Left lobe of liver (tissue), 2 donors: ENCODE data around the gene LTO1. TPM values are rescaled to one million over a fixed set of nuclear protein-coding genes. Genes with fewer than 3 reads are reported as not detected.

Experiments used
- ATAC-seq: fragments of 200-7000 bp; cut with Tn5 transposase; one replicate; pipeline ENCODE4 v1.9.1; 2020; ENCODE audit warnings: mild to moderate bottlenecking, moderate library complexity
- DNase-seq: peaks from one replicate; pipeline ENCODE4 v3.0.0-alpha.2; 2020; ENCODE audit warnings: low spot score
- total RNA-seq: library from RNA; stranded (reverse); gene quantifications from one replicate; pipeline ENCODE4 v1.2.1, GENCODE V29; 2021
- donor health status: DM: no; HTN: no; CAD: no; lungs with moderate emphysema.
- donor health status: DM: no; HTN: yes; CAD: no.

The LTO1 gene
- total RNA-seq, 1 donor from 2014 or later: 7.6 TPM

DNA sequence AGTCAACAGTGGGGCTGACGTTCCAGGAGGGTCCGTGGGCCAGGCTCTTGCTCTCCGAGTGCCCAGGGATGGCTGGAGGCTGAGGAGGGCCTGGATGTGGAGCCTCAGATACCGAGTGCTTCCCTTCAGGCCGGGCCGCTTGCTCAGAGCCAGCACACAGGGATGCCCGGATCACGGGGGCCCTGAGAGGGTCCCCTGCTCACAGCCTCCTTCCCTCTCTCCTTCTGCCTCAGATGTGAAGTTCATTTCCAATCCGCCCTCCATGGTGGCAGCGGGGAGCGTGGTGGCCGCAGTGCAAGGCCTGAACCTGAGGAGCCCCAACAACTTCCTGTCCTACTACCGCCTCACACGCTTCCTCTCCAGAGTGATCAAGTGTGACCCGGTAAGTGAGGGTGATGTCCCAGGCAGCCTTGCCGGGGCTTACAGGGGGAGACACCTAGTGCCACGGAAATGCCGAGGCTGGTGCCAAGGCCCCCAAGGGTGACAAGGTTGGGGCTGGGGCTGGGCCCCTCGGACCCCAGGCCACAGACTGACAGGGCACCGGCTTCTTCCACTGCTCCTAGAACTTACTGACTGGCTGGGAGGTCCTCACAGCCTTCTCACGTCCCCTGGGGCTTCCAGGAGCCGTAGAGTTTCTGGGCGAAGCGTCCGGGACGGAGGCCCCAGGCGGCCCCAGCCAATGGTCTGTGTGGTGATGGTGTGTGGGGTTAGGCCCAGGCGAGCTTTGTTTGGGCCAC lies 27.2 kb downstream of the LTO1 start:
- ATAC-seq: no peak
- no peak for DNase-seq

DNA sequence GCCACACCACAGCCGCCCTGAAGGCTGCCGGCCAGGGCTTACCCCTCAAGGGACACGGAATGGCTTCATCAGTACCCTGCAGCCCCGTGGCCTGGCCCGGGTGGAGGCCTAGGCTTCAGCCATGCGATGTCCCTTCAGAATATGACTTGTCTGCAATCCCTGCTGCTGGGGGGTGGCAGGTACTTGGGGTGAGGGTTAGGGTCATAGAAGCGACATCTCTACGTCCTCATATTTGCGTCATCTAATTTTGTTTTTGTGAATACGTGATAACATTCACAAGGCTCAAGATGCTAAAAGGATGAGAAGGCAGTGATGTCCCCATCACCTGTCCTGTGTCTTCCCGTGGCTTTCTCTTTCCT lies 27.8 kb downstream of the LTO1 start:
- ATAC-seq (no peak), DNase-seq (no peak)

DNA sequence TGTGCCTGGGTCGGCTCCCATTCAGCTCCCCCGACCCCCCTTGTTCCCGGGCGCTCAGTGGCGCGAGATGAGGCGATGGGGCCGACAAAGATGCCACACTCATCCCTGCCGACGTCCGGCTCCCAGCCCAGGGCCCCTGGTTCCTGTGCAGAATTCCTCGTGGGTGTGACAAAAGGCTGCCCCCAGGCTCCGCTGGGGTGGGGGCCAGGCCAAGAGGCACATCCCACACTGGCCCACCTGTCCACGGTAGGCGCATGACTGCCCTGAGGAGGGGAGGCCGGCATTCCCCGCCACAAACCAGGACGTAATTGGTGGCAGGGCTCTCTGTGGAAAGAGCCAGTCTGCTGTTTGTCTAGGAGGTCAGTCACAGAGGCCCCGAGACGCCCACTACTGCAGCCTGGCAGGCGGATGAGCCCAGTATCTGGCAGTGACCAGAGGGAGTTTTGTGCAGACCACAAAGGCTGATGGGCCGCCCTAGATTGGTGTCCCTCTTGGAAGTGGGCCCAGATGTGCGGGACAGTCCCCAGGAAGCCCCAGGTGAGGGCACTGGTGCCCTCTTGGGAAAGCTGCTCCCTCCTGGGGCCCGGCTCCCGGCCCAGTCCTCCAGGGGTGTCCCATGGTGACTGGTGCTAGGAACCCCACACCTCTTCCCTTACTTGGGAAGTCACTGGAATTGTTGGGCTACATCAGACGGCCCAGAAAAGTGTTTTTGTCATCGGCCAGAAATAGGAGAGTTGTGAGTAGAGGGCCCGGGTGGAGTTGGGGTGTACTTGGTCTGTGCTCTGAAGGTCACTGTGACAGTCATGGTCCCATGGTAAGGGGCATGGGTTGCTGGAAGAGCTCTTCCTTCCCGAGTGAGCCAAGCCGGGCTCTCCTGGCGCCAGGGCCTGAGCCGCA lies 28.4 kb downstream of the LTO1 start:
- ATAC-seq (no peak), DNase-seq (no peak)

DNA sequence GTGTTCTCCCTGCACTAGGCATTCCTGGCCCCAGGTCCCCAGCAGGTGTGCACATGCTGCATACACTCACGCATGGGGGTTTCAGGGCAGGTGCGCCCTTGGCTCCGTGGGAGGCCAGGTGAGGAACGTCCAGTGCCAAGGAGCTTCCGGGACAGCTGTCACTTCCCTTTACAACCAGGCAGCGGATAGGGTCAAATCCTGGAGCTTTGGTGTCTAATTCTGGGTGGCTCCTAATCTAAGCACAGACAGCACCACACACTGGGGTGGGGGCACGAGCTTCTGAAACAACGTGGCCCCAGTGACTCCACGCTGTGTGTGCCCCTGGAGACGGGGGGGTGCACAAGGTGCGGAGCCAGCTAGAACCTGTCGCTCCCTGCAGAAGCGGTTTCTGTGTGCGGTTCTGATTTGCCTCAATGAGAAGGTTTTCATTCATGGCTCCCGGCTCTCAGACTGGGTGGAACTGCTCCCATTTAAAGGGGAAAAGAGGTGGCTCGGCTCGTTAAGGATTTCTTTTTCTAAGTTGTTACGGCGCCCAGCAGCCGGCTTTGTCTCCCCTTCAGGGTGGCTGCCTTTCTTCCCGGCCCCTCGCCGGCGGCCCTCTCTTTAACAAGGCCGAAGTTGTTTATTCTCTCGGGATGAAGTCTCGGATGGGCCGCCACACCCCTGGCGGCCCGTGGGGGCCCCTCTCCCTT lies 29.2 kb downstream of the LTO1 start:
- DNase-seq (no peak), ATAC-seq (no peak)

DNA sequence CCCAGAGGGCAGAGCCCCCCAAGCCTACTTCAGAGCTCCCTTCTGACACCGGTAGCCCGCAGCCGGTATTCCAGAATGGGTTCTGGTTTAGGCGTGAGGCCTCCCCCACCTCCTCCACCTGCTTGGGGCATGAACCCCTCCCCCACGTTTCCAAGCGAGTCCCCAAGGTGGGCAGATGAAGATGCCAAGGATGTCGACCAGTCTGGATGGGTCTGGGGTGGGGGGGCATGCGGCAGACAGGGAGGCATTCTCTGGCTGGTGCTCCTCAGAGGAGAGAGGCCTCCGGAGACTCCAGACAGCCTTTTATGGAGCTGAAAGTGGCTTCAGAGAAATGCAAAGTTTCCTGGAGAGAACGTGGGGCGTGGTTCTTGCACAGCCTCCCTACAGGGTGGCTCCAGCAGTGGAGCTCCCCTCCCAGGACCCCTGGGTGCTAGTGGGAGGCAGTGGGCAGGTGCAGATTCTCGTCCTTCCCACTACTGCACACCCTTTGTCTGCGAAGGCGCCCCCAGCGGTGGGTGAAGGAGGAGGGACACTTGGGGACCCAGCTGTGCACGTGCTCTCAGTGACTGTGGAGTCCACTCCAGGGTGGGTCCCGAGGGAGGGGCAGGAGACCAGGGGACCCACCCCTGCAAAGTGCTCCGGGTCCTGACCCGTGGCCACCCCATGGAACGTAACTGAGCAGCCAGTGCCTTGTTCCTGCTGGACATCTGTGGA lies 30.0 kb downstream of the LTO1 start:
- no peak for ATAC-seq
- DNase-seq: no peak

DNA sequence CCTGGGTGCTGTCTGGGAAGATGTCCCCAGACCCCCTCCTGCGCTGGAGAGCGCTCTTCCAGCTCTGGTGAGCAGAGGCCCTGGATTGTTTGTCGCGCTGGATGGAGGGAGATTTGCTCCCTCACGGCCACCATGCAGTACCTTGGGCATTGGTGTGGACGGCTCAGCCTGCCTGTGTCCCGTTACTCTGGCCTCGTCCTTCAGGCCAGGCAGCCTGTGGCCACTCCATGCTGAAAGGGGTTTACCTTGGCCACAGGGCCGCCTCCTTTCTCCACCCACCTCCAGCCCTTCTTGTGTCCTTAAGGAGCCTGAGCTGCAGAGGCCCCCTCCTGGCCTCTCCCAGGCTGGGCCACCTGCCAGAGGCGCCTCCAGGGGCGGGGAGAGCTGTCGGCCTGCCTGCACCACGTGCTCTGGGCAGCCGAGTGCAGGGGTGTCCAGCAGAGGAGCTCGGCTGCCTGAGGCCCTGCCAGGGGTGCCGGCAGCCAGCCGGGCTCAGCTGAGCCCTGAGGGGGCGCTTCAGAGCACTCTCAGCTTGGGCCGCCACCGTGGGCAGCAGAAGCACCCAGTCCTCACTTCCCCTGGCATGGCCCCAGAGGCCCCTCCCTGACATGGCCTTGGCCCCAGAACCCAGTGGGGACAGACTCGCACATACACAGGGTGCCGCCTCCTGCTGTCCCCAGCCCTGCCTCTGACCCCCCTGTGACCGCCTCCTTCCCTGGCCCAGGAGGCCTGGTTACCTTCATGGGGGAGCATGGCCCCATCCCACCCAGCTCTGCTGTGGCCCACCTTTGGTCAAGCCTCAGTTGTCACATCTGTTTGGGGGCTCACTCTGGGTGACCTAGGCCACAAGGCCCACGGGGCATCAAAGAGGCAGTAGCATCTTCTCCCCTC lies 30.8 kb downstream of the LTO1 start:
- ATAC-seq: peak; percentile 41
- DNase-seq: peak; percentile 72

DNA sequence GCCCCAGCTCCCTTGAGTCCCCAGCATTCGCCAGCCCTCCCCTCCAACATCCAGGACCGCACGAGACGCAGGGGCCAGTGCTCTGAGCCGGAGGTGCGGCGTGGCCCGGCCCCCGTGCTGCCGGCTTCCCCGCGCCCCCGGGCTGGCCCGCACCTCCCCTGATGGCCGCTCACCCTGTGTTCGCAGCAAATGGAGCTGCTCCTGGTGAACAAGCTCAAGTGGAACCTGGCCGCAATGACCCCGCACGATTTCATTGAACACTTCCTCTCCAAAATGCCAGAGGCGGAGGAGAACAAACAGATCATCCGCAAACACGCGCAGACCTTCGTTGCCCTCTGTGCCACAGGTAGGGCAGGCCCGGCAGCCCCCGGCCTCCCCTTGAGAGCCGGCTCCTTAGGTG lies 31.5 kb downstream of the LTO1 start:
- ATAC-seq (no peak), DNase-seq (no peak)

DNA sequence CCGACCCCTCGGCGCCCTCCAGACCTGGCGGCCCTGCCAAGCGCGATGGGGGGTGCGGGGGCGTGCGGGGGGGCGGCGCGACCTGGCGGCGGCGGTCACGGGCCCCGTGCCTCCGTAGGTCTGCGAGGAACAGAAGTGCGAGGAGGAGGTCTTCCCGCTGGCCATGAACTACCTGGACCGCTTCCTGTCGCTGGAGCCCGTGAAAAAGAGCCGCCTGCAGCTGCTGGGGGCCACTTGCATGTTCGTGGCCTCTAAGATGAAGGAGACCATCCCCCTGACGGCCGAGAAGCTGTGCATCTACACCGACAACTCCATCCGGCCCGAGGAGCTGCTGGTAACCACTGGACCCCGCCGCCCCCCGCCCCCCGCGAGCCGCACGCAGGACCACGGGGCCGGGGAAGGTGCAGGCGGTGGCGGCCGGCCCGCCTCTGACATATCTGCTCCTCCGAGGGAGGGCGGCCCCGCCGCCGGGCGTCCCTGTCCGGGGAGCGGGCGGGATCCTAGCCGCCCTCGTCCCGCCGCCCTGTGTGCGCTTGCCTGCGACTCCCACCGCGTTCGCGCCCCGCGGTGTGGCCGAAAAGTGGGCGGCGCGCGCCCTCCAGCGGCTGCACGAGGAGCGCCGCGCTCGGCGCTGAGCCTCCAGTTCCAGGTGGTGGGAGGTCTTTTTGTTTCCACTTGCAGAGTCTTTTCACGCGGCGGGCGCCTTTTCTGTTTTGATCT lies 32.1 kb downstream of the LTO1 start:
- ATAC-seq (peak; percentile 68), DNase-seq (peak; percentile 84)

DNA sequence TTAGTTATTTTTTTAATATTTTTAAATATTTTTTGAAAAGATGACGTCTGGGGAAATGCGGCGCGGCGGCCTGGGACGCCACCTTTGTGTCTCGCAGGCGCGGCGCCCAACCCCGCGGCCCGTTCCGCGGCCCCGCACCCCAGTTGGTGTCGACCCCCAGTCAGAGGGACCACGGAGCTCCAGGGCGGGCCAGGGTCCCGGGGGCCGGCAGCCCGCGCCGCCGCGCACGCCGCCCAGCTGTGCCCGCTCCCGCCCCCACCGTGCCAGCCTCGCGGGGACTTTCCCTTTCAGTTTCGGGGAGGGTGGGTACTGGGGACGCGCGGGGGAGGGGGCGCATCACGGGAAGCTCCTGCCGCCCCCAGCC lies 32.6 kb downstream of the LTO1 start:
- ATAC-seq (peak; percentile 29), DNase-seq (peak; percentile 70)

DNA sequence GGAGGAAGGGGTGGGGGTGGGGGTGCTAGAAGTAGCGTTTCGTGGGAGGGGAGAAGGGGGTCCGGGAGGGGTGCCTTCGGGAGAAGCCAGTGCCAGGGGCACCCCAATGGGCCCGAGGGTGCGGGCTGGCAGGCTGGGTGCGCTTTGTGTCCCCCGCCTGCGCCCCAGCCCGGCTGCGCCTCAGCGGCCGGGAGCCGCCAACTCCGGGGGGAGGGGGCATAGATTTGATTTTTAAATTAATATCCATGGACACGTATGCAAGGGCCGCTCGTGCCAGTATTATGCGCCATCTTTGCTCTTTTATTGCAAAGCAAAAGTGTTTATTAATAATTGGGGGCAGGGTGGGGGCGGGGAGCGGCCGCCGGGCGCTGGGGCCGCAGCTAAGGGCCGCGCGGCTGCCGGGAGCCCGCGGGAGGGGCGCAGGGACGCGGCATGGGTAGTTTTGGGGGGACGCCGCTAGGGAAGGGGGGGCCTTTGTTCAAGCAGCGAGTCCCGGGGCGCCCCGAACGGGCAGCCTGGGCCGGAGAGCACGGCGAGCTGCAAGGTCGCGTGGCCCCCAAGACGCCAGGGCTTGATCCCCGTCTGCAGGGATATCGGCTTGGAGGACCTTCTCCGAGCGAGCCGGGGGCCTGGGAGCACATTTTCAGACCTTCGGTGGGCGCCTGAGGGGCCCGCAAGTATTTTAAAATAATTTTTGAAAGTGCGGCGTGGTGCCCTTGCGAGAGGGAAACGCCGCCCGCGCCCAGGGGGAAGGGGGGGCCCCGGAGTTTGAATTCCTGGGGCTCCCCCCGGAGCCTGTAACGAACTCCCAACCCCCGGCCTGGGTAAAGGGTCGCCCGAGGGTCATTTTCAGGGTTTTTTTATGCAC lies 33.2 kb downstream of the LTO1 start:
- ATAC-seq (no peak), DNase-seq (no peak)

DNA sequence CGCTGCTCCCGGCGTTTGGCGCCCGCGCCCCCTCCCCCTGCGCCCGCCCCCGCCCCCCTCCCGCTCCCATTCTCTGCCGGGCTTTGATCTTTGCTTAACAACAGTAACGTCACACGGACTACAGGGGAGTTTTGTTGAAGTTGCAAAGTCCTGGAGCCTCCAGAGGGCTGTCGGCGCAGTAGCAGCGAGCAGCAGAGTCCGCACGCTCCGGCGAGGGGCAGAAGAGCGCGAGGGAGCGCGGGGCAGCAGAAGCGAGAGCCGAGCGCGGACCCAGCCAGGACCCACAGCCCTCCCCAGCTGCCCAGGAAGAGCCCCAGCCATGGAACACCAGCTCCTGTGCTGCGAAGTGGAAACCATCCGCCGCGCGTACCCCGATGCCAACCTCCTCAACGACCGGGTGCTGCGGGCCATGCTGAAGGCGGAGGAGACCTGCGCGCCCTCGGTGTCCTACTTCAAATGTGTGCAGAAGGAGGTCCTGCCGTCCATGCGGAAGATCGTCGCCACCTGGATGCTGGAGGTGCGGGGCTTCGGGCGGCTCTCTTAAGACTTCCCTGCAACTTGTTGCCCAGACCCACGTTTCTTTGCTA lies 34.1 kb downstream of the LTO1 start, which contains the start of gene CCND1:
Gene CCND1 (plus strand): TSS at position 162 of the 587 bp plus-strand sequence. CDS start 158 bp downstream, at position 320.
- DNase-seq: peak; percentile 88
- ATAC-seq: peak; percentile 53

DNA sequence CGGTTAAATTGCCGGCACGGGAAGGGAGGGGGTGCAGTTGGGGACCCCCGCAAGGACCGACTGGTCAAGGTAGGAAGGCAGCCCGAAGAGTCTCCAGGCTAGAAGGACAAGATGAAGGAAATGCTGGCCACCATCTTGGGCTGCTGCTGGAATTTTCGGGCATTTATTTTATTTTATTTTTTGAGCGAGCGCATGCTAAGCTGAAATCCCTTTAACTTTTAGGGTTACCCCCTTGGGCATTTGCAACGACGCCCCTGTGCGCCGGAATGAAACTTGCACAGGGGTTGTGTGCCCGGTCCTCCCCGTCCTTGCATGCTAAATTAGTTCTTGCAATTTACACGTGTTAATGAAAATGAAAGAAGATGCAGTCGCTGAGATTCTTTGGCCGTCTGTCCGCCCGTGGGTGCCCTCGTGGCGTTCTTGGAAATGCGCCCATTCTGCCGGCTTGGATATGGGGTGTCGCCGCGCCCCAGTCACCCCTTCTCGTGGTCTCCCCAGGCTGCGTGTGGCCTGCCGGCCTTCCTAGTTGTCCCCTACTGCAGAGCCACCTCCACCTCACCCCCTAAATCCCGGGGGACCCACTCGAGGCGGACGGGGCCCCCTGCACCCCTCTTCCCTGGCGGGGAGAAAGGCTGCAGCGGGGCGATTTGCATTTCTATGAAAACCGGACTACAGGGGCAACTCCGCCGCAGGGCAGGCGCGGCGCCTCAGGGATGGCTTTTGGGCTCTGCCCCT lies 34.7 kb downstream of the LTO1 start:
- DNase-seq (no peak), ATAC-seq (no peak)

DNA sequence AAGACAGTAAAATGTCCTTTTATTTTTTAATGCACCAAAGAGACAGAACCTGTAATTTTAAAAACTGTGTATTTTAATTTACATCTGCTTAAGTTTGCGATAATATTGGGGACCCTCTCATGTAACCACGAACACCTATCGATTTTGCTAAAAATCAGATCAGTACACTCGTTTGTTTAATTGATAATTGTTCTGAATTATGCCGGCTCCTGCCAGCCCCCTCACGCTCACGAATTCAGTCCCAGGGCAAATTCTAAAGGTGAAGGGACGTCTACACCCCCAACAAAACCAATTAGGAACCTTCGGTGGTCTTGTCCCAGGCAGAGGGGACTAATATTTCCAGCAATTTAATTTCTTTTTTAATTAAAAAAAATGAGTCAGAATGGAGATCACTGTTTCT lies 35.3 kb downstream of the LTO1 start:
- no peak for DNase-seq
- ATAC-seq: no peak

DNA sequence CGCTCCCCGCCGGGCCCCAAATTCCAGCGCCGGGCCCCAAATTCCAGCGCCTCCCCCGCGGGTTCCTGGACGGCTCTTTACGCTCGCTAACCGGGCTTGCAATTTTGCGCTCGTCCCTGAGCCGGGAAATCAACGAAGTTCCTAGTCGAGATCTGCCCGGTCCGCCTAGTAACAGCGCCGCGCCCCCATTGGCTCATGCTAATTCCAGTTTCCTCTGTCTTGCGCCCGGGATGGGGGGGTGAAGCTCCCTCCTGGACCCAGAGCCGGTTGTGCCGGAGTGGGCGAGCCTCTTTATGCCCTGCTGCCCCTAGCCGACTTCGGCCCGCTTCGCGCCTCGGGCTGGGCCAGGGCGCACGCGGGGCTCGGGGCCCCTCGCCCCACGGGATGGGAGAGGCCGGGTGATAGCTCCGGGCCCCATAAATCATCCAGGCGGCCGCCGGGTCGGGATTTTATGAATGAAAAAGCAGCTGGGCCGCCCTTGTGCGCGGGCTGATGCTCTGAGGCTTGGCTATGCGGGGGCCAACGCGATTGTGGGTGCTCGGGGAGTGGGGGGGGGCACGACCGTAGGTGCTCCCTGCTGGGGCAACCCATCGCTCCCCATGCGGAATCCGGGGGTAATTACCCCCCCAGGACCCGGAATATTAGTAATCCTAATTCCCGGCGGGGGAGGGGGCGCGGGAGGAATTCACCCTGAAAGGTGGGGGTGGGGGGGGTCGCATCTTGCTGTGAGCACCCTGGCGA lies 36.0 kb downstream of the LTO1 start:
- ATAC-seq (peak; percentile 58), DNase-seq (peak; percentile 94)

DNA sequence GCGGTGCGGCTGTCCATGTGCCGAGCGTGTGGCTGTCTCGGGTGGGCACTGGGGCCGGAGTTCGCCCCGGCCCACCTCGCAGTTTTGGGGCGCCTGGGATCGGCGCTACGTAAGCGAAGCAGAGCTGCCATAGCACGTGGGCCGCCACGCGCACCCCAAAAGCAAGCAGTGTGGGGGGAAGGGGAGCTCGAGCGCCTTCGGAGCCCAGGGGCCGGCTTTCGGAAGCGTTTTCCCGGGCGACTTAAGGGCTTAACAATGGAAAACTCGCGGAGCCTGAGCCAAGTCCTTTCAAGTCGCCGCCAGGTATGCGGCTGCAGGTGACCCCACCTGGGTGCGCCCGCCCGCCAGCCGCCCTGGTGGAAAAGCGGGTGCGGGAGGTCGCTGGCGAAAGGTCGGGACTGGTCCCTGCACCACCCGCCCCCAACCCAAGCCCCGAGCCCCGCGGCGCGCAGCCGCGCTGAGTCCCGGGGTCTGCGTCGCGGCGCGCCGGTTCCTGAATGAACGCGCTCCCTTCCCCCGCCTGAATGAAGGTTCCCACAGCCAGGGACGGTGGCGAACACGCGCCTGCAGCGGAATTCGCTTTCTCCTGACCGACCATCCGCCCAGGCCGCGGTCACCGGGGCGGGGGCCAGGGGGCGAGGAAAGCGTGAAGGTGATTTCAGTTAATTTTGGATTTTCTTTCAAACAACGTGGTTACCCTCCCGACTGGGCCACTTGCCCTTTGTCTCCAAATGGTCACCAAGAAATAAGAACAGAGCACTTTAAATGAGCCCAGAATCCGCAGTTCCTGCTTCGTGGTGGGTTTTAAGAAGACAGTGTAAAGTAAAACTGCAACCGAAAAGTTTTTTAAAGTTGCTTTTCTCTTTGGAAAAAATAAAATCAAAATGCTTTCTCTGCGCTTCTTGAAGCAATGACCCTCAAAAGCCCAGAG lies 36.9 kb downstream of the LTO1 start:
- peak; percentile 68 for DNase-seq
- ATAC-seq: peak; percentile 9
